GM18526 (cell line): ENCODE results near the gene CARF.

ENCODE experiments used
- POLR2A ChIP-seq: IDR thresholded peaks from 3 replicates; pipeline ENCODE4 v1.6.1; 2011; ENCODE audit not compliant: insufficient read length; ENCODE audit errors: extremely low read depth

CARF gene

DNA sequence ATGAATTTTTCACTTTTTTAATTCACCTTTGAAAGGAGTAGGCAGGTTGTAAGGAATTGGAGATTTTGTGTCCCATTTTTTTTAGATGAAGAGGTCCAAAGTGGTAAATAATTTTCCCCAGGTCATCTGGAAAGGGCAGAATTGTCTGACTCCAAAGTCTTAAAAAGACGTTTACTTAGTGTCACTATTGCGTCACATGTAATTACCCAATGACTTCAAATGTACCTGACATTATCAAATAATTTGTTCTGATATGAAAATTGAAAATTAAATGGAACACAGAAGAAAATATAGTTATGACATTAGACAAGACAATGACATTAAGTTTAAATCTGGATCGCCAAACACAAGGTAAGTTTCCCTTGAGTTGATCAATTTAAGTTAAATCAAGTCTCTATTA is 78.4 kb downstream of the CARF start:
- TF ChIP-seq POLR2A: no peak

GRCh38 chr2:203002054-203002821 is 90.2 kb downstream of the CARF start:
- no peak for TF ChIP-seq POLR2A

DNA sequence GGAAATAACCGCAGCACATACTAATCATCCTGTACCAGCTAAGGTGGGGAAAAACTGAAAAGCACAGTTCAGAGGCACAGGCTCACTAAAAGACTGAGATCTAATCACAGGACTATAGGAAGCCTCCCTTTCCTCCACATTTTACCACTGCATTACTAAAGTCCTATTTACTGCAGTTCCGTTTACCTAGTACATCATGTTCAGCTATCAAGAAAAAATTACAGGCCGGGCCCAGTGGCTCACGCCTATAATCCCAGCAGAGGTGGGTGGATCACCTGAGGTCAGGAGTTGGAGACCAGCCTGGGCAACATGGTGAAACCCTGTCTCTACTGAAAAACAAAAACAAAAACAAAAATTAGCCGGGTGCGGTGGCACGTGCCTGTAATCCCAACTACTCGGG is 91.6 kb downstream of the CARF start:
- no peak for TF ChIP-seq POLR2A

DNA sequence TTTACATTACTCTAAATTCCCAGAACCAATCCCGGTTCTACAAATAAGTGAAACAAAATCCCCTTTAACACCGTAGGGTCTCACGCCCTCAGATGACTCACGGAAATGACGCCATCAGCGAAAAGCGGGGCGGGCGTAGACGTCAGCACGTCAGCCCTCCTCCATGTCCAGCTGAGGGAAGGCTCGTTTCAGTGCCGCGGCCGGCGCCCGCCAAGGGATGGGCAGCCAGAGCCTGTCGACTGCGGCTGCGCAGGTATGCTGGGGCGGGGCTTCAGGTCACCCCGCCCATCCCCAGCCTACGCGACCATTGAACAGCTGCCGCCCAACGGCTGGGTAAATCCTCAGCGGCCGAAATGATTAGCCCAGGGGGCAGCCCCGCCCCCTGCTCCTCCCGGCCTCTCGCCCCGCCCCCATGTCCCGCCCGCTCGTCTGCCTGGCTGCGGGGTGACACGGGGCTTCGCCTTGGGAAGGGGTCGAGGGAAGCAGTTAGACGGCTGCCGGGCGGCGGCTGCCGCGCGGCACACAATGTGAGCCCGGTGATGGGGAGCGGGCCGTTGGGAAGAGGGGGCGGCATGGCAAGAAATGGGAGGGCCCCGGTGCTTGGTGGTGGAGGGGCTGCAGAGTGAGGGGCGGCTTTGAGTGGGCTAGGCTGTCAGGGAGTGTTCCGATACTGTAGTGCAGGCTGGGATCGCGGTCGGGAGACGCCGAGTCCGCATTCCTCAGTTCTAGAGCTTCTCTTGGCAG is 102.6 kb downstream of the CARF start, which contains the start of gene NBEAL1:
Gene NBEAL1 (plus strand): TSS at position 420 of the 744 bp plus-strand sequence. CDS start 1,510 bp downstream, outside the sequence.
- peak; percentile 50 for TF ChIP-seq POLR2A

DNA sequence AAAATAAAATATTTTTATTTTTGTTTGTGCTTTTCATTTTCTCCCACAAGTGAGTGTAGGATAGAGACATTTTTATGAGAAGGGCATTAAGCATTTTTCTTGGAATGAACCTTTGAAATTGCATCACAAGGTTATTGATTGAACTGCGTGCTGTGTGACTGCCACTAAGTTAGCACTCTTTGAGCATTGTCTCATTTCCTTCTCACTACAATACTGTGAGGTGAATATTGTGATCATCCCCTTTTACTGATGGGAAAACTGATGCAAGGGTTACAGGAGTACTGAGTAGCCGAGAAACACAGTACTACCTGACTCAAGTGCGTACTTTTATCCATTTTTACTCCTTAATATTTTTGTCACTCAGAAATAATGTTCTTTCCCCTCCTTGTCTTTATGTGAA is 104.6 kb downstream of the CARF start:
- no peak for TF ChIP-seq POLR2A

DNA sequence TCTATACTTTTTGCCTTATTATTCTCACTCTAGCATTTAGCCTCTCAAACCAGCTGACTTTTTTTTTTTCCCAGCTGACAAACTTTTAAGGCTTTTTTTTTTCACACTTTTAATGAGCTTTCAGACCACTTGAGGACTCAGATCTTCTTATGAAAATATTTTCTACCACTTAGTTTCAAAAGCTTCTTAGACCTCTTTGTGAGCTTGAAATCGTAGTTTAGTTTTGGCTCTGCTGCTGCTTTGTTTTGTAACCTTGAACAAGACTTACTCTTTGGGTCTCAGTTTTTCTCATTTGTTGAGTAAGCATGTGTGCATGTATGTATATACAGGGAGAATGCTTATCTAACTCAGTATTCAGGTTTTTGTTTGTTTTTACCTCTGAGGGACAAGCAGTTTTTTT is 106.1 kb downstream of the CARF start:
- TF ChIP-seq POLR2A: no peak

GRCh38 chr2:203019142-203019541 is 107.1 kb downstream of the CARF start:
- no peak for TF ChIP-seq POLR2A

- TF ChIP-seq POLR2A: no peak
Observed at GRCh38 chr2:203021991-203022390, 109.9 kb downstream of the CARF start.

GRCh38 chr2:203022751-203023150 is 110.7 kb downstream of the CARF start:
- TF ChIP-seq POLR2A: no peak

DNA sequence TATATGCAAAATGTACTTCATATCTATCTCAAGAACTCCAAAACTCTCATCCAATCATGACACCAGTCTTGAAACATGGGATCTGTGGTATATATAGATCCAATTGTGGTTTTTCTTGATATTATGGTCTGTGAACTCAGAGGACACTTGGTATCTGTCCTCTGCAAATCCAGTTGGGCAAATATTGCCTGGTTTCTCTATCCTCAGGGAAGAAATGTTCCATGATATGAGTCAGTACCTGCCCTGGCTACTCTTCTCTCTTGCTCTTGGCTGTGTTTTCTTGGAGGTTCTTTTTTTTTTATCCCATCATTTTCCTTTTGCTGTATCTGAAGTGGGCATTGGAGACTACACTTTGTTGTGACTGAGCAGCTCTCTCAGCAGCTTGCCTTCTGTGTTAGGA is 113.5 kb downstream of the CARF start:
- TF ChIP-seq POLR2A: no peak

DNA sequence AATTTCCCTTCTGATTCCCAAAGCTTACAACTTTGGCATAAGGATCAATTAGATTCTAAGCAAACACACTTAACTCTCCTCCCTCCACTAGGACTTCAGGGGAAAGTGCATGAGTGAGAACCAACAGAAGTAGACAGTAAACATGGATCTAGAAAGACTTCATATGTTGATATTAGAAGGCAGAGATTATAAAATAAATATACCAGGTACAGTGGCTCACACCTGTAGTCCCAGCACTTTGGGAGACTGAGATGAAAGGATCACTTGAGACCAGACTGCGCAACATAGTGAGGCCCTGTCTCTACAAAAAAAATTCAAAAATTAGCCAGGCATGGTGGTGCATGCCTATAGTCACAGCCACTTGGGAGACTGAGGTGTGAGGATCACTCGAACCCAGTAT is 118.5 kb downstream of the CARF start:
- TF ChIP-seq POLR2A: no peak

DNA sequence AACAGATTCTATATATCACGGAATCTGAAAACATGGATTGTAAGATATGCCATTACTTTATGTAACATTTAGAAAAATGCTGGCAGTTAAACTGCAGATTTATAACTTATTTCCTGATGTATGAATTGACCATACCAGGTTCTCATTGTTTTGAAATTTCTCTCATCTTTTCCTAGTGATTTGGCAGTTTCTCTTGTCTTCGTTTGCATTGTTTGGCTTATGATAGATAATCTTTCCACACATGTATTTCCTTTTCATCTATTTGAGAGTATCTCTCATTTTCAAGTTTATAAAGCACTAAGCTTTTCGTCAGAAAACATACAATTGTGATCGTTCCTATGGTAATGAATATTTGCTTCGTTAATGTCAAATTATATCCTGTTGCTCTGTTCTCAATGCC is 118.9 kb downstream of the CARF start:
- no peak for TF ChIP-seq POLR2A

DNA sequence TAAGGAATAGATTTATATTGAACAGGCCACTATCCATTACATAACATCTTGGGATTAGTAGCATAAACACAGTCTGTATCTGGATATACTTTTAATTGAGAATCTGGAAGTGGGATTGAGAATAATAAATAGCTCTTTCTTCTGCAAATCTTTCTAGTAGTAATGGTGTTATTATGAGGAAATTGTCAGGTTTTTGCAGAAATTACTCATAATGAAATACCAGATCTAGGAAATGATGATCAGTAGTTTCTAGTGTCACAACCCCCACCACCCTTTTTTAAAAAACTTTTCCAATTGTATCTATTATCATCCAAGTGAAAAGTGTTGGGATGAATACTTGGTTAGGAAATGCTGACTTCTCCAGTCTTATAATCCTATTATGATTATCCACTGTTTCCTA is 121.3 kb downstream of the CARF start:
- TF ChIP-seq POLR2A: no peak

GRCh38 chr2:203035879-203036470 is 123.9 kb downstream of the CARF start:
- no peak for TF ChIP-seq POLR2A
